AML-193 (cell line): ENCODE data around the gene KCNK4.
A peak's percentile ranks its signal among the peaks of the same experiment; 100 is the strongest.
"Not testable (repeated sequence)": the region's sequence is repeated elsewhere in the genome, so short reads cannot be mapped to it uniquely, and the experiment has no call there.

Experiments used
- DNase-seq, 2 experiments: peaks; one replicate each; lab custom pipeline; 2025; lab: John Stamatoyannopoulos, UW

Gene KCNK4

GRCh38 chr11:64306876-64307622, 15.9 kb downstream of the KCNK4 start:
- DNase-seq = no peak

GRCh38 chr11:64307795-64308194, 16.7 kb downstream of the KCNK4 start:
- not testable (repeated sequence) for DNase-seq

GRCh38 chr11:64312947-64313346, 21.8 kb downstream of the KCNK4 start:
- no peak for DNase-seq

- peak in 1 of 2 experiments; percentile 30 for DNase-seq
These were observed 22.5 kb downstream of the KCNK4 start for GRCh38 chr11:64313491-64314145.

GRCh38 chr11:64314146-64314804, 23.2 kb downstream of the KCNK4 start:
- DNase-seq = no peak

GRCh38 chr11:64314805-64315561, 23.9 kb downstream of the KCNK4 start:
- DNase-seq = no peak

GRCh38 chr11:64315667-64316526, 24.8 kb downstream of the KCNK4 start:
- not testable (repeated sequence) for DNase-seq

GRCh38 chr11:64316672-64317324, 25.7 kb downstream of the KCNK4 start:
- no peak for DNase-seq

- DNase-seq = peak; percentile 94 to 95
These were observed 26.3 kb downstream of the KCNK4 start, which contains the start of gene TRMT112 for GRCh38 chr11:64317325-64317960. Gene TRMT112 (minus strand): TSS chr11:64317559. CDS start chr11:64317526, 33 bp downstream.

- peak; percentile 94 to 95 for DNase-seq
These were observed 27.1 kb downstream of the KCNK4 start, which contains the start of gene PRDX5 for GRCh38 chr11:64317961-64318765. Gene PRDX5 (plus strand): TSS chr11:64318121. CDS start chr11:64318216, 95 bp downstream.

- DNase-seq = peak; percentile 73 to 81
These were observed 28.0 kb downstream of the KCNK4 start for GRCh38 chr11:64318766-64319761.

GRCh38 chr11:64320556-64320955, 29.5 kb downstream of the KCNK4 start:
- DNase-seq = no peak

- DNase-seq = no peak
These were observed 29.9 kb downstream of the KCNK4 start for GRCh38 chr11:64321026-64321425.

GRCh38 chr11:64321533-64321932, 30.4 kb downstream of the KCNK4 start:
- DNase-seq = no peak

- DNase-seq = no peak
These were observed 31.8 kb downstream of the KCNK4 start for GRCh38 chr11:64322925-64323260.

GRCh38 chr11:64323373-64323772, 32.3 kb downstream of the KCNK4 start:
- DNase-seq = no peak

GRCh38 chr11:64323984-64324383, 32.9 kb downstream of the KCNK4 start:
- DNase-seq = not testable (repeated sequence)
